Measurements from ENCODE around the gene LIMS2. TPM values are rescaled to one million over a fixed set of nuclear protein-coding genes. Genes with fewer than 3 reads are reported as not detected.

LIMS2 gene
- total and polyA plus RNA-seq, 2 donors (not counting 3 experiments of a cell fraction or from before 2014, with no cell fraction given) = 48.3 to 55.6 TPM

- Histone ChIP-seq H3K9ac (replicated peaks; ENCODE audit: extremely low read depth, insufficient read depth, low read length) (no peak overlapping the region), H3K4me2 (ENCODE audit: insufficient read depth, low read length) (peak overlapping the region; percentile 63), H3K4me1 (ENCODE audit: control insufficient read depth, extremely low read depth, insufficient read depth, low read length) (peaks cover 8% of the 10 kb centered on the region), H2AFZ (ENCODE audit: low read depth, low read length) (peak overlapping the region; percentile 66), H3K9me1 (replicated peaks; ENCODE audit: control insufficient read depth, extremely low read depth, insufficient read depth, low read length) (no peaks in the 10 kb centered on the region), H3K79me2 (ENCODE audit: control insufficient read depth, insufficient read depth, low read length) (no peaks in the 10 kb centered on the region), H3K9me3 (replicated peaks; ENCODE audit: control insufficient read depth, insufficient read depth, low read length) (no peaks in the 10 kb centered on the region), H3K27ac (ENCODE audit: insufficient read depth, low read depth, low read length) (no peak overlapping the region), H3K27me3 (ENCODE audit: control insufficient read depth in 2 of 2, insufficient read depth in 2 of 2, low read length in 2 of 2) (no peaks in the 10 kb centered on the region), H3K36me3 (ENCODE audit: control insufficient read depth in 2 of 2, extremely low read depth in 1 of 2, insufficient read depth in 2 of 2, low read length in 2 of 2) (no peaks in the 10 kb centered on the region), H4K20me1 (replicated peaks; ENCODE audit: control insufficient read depth, extremely low read depth, insufficient read depth, low read length) (no peaks in the 10 kb centered on the region), H3K4me3 (replicated peaks in 1 of 3; ENCODE audit: insufficient read depth in 1 of 3, low read depth in 1 of 3, low read length in 3 of 3) (peak overlapping the region in 2 of 3 experiments; percentile 21 to 22)
- dilution Hi-C loops (cut with MboI; ENCODE audit: extremely low pct_ligation_motif_present, low sequenced_read_pairs) = no loop called here
- DNase-seq (ENCODE audit: low read depth, low spot score) (peak; percentile 75), FAIRE-seq (peak; percentile 66)
- no TSS peak for BruUV-seq (replicated peaks)
- ChIA-PET CTCF (interaction anchor here (0.6 to 4.2 kb wide), 31 partner anchors 8 to 372 kb away, joined by 3 to 162 read pairs (median 8); partner anchors contain the start of genes IWS1 and LIMS2), POLR2A (interaction anchor here (1.9 kb wide), 1 partner anchor 104 kb away, joined by 5 read pairs; no protein-coding TSS in a partner anchor)
- TF ChIP-seq MYC (IDR thresholded peaks at IDR 0.05; ENCODE audit: low read depth, low read length) = no peak
- TF ChIP-seq EZH2 (IDR thresholded peaks at IDR 0.05; ENCODE audit: borderline replicate concordance, low read depth, low read length, severe bottlenecking) = no peak
- TF ChIP-seq CTCF (IDR thresholded peaks at IDR 0.05; ENCODE audit: extremely low read depth in 1 of 2, insufficient read depth in 1 of 2, low read depth in 1 of 2, low read length in 2 of 2) = peak; percentile 60 to 73
- TF ChIP-seq FOS (IDR thresholded peaks at IDR 0.05; ENCODE audit: borderline replicate concordance, insufficient read depth, low read length) = no peak
- TF ChIP-seq MAX (IDR thresholded peaks at IDR 0.05; ENCODE audit: insufficient read depth, insufficient read length) = peak; percentile 31
- intact Hi-C loops (cut with micrococcal nuclease) = loop anchor here (1.0 kb wide), 1 partner anchor 104 kb away; no protein-coding TSS in a partner anchor
Observed at GRCh38 chr2:127695491-127696472, 20.5 kb upstream of the LIMS2 start.
